Activated effector memory CD4-positive, alpha-beta T cell treated with Interleukin-2 at 50 U/mL for 16 hours (primary cell): ENCODE measurements around the gene DAAM1.

Experiments used
- DNase-seq: peaks from one replicate; pipeline ENCODE4 v3.0.0-alpha.2; 2020

Gene DAAM1

GRCh38 chr14:59261334-59261733 is 72.9 kb downstream of the DAAM1 start:
- no peak for DNase-seq

GRCh38 chr14:59262717-59263454 is 74.4 kb downstream of the DAAM1 start:
- no peak for DNase-seq

- DNase-seq: no peak
Observed at GRCh38 chr14:59265808-59266207, 77.3 kb downstream of the DAAM1 start.

GRCh38 chr14:59267046-59267445 is 78.6 kb downstream of the DAAM1 start:
- DNase-seq: no peak

GRCh38 chr14:59268011-59268410 is 79.5 kb downstream of the DAAM1 start:
- DNase-seq: no peak

- no peak for DNase-seq
Observed at GRCh38 chr14:59268858-59269257, 80.4 kb downstream of the DAAM1 start.

- no peak for DNase-seq
Observed at GRCh38 chr14:59269466-59269865, 81.0 kb downstream of the DAAM1 start.

GRCh38 chr14:59271256-59271655 is 82.8 kb downstream of the DAAM1 start:
- DNase-seq: no peak

GRCh38 chr14:59271734-59272133 is 83.3 kb downstream of the DAAM1 start:
- DNase-seq: no peak

GRCh38 chr14:59272633-59273032 is 84.2 kb downstream of the DAAM1 start:
- no peak for DNase-seq

- DNase-seq: no peak
Observed at GRCh38 chr14:59273737-59274136, 85.3 kb downstream of the DAAM1 start.

GRCh38 chr14:59274991-59275391 is 86.5 kb downstream of the DAAM1 start:
- no peak for DNase-seq

GRCh38 chr14:59275668-59276067 is 87.2 kb downstream of the DAAM1 start:
- DNase-seq: no peak

GRCh38 chr14:59276235-59276634 is 87.8 kb downstream of the DAAM1 start:
- no peak for DNase-seq

GRCh38 chr14:59277659-59278058 is 89.2 kb downstream of the DAAM1 start:
- no peak for DNase-seq

- DNase-seq: no peak
Observed at GRCh38 chr14:59278111-59278510, 89.6 kb downstream of the DAAM1 start.

- DNase-seq: no peak
Observed at GRCh38 chr14:59280961-59281360, 92.5 kb downstream of the DAAM1 start.

GRCh38 chr14:59281609-59282377 is 93.3 kb downstream of the DAAM1 start:
- DNase-seq: no peak

GRCh38 chr14:59282378-59282765 is 93.9 kb downstream of the DAAM1 start:
- no peak for DNase-seq

GRCh38 chr14:59283361-59283760 is 94.9 kb downstream of the DAAM1 start:
- DNase-seq: no peak

- no peak for DNase-seq
Observed at GRCh38 chr14:59284059-59284458, 95.6 kb downstream of the DAAM1 start.

GRCh38 chr14:59292028-59292427 is 103.6 kb downstream of the DAAM1 start:
- no peak for DNase-seq

GRCh38 chr14:59292921-59293534 is 104.6 kb downstream of the DAAM1 start:
- DNase-seq: no peak
